PFSK-1 (cell line): ENCODE data around the gene HOXC6.

ENCODE experiments used
- FOXP2 ChIP-seq: optimal IDR thresholded peaks from 2 replicates; pipeline ENCODE3; 2011; ENCODE audit warnings: borderline replicate concordance, control low read depth, inconsistent platforms; ENCODE audit not compliant: insufficient read depth; ENCODE audit errors: extremely low read length, extremely low read depth
- POLR2AphosphoS5 ChIP-seq: IDR thresholded peaks from 2 replicates; pipeline ENCODE4 v1.6.1; 2012; ENCODE audit warnings: low read depth, mild to moderate bottlenecking, control low read depth, low read length, moderate library complexity
- REST ChIP-seq, 2 experiments: IDR thresholded peaks; 2 replicates each; pipeline versions ENCODE4 v1.6.1 to v1.8.0; 2011 to 2012; ENCODE audit warnings: low read depth in 2 of 2, low read length in 2 of 2, control low read depth in 1 of 2, inconsistent platforms in 1 of 2, mild to moderate bottlenecking in 1 of 2, moderate library complexity in 1 of 2; ENCODE audit not compliant: insufficient read depth in 1 of 2
- SIN3A ChIP-seq: IDR thresholded peaks from 2 replicates; pipeline ENCODE4 v1.6.1; 2012; ENCODE audit warnings: mild to moderate bottlenecking, low read length, moderate library complexity, borderline replicate concordance; ENCODE audit not compliant: insufficient read depth
- TAF1 ChIP-seq: IDR thresholded peaks from 2 replicates; pipeline ENCODE4 v1.6.1; 2012; ENCODE audit warnings: low read length, control low read depth, borderline replicate concordance; ENCODE audit not compliant: insufficient read depth

HOXC6 gene

GRCh38 chr12:54002278-54002914 is 25.8 kb upstream of the HOXC6 start:
- TF ChIP-seq SIN3A (no peak), TAF1 (no peak), REST (IDR thresholded peaks at IDR 0.05; ENCODE audit: insufficient read depth in 1 of 2, low read depth in 2 of 2, low read length in 2 of 2) (no peak), POLR2AphosphoS5 (no peak), FOXP2 (no peak)

GRCh38 chr12:54002915-54003389 is 25.3 kb upstream of the HOXC6 start:
- TF ChIP-seq TAF1: no peak
- no peak for TF ChIP-seq REST (IDR thresholded peaks at IDR 0.05; ENCODE audit: insufficient read depth in 1 of 2, low read depth in 2 of 2, low read length in 2 of 2)
- no peak for TF ChIP-seq POLR2AphosphoS5
- no peak for TF ChIP-seq SIN3A
- TF ChIP-seq FOXP2: no peak

- TF ChIP-seq POLR2AphosphoS5 (no peak), FOXP2 (no peak), REST (IDR thresholded peaks at IDR 0.05; ENCODE audit: insufficient read depth in 1 of 2, low read depth in 2 of 2, low read length in 2 of 2) (no peak), TAF1 (no peak), SIN3A (no peak)
Measured at GRCh38 chr12:54003625-54004024, 24.6 kb upstream of the HOXC6 start.

- no peak for TF ChIP-seq FOXP2
- TF ChIP-seq TAF1: no peak
- TF ChIP-seq POLR2AphosphoS5: no peak
- TF ChIP-seq SIN3A: no peak
- TF ChIP-seq REST (IDR thresholded peaks at IDR 0.05; ENCODE audit: insufficient read depth in 1 of 2, low read depth in 2 of 2, low read length in 2 of 2): no peak
Measured at GRCh38 chr12:54004063-54004840, 24.0 kb upstream of the HOXC6 start.
